ENCODE data around the gene P2RX1. TPM values are rescaled to one million over a fixed set of nuclear protein-coding genes. Genes with fewer than 3 reads are reported as not detected.
A peak's percentile ranks its signal among the peaks of the same experiment; 100 is the strongest.

Gene P2RX1
- total and polyA plus RNA-seq, 12 donors, result 0.42 to 8.6 (median 1.1) TPM

GRCh38 chr17:3937359-3937758 lies 21.1 kb upstream of the P2RX1 start:
- intact Hi-C loops (cut with DNase I), result no loop called here
- no peaks in the 10 kb centered on the region for H3K4me1 ChIP-seq (replicated peaks in 1 of 2)
- H3K27me3 ChIP-seq, result no peaks in the 10 kb centered on the region
- 94 to 98% (median 95%) methylated on average over 17 of the region's 17 CpGs for WGBS, 4 donors
- DNase-seq, result no peak
- no peaks in the 10 kb centered on the region for H3K9me3 ChIP-seq (replicated peaks in 1 of 3)
- no peaks in the 10 kb centered on the region for H3K36me3 ChIP-seq (replicated peaks in 1 of 2)
- no peak overlapping the region for H3K4me3 ChIP-seq
- TF ChIP-seq, protein P1, sequence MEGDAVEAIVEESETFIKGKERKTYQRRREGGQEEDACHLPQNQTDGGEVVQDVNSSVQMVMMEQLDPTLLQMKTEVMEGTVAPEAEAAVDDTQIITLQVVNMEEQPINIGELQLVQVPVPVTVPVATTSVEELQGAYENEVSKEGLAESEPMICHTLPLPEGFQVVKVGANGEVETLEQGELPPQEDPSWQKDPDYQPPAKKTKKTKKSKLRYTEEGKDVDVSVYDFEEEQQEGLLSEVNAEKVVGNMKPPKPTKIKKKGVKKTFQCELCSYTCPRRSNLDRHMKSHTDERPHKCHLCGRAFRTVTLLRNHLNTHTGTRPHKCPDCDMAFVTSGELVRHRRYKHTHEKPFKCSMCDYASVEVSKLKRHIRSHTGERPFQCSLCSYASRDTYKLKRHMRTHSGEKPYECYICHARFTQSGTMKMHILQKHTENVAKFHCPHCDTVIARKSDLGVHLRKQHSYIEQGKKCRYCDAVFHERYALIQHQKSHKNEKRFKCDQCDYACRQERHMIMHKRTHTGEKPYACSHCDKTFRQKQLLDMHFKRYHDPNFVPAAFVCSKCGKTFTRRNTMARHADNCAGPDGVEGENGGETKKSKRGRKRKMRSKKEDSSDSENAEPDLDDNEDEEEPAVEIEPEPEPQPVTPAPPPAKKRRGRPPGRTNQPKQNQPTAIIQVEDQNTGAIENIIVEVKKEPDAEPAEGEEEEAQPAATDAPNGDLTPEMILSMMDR (IDR thresholded peaks at IDR 0.05), result no peak
- no peak for TF ChIP-seq POLR2A (IDR thresholded peaks at IDR 0.05)
- H3K27ac ChIP-seq, result no peak overlapping the region

DNA sequence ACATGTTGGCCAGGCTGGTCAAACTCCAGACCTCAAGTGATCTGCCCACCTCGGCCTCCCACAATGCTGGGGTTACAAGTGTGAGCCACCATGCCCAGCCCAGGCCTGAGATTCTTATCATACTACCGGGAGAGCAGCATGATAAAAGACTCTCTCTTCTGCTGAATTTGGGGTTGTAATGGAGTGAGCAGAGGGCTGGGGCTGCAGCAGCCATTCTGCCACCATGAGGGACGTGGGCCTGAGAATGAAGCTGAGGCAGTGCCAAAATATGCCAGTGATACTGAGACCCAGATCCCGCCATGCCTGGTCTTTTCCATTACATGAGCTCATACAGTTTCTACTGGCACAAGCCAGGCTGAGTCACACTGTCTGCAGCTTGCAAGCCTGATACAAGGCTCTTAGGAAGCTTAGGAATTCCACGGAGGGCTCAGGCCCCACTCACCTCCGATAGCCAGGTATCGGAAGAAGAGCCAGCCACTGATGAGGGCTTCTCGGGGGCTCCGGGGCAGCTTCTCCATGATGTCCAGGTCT lies 19.6 kb upstream of the P2RX1 start:
- Histone ChIP-seq H3K27me3 (no peaks in the 10 kb centered on the region), H3K4me1 (replicated peaks in 1 of 2) (no peaks in the 10 kb centered on the region), H3K4me3 (no peak overlapping the region), H3K36me3 (replicated peaks in 1 of 2) (no peaks in the 10 kb centered on the region), H3K27ac (no peak overlapping the region), H3K9me3 (replicated peaks in 1 of 3) (no peaks in the 10 kb centered on the region)
- DNase-seq, result peak in 6 of 7 donors; percentile 65 to 84 (median 76)
- WGBS, 4 donors, result 75 to 91% (median 83%) methylated on average over 3 to 9 of the region's 9 CpGs
- intact Hi-C loops (cut with DNase I), result loop anchor here in 1 of 2 donors (2.0 kb wide), 1 partner anchor 69 kb away; no protein-coding TSS in a partner anchor
- TF ChIP-seq, protein P1 (IDR thresholded peaks at IDR 0.05), result no peak
- no peak for TF ChIP-seq POLR2A (IDR thresholded peaks at IDR 0.05)

- no peak for TF ChIP-seq POLR2A (IDR thresholded peaks at IDR 0.05)
- TF ChIP-seq, protein P1 (IDR thresholded peaks at IDR 0.05), result peak; percentile 57 to 81 (median 73)
- H3K4me3 ChIP-seq, result no peak overlapping the region
- no peaks in the 10 kb centered on the region for H3K4me1 ChIP-seq (replicated peaks in 1 of 2)
- H3K27me3 ChIP-seq, result no peaks in the 10 kb centered on the region
- WGBS, 4 donors, result 17 to 21% (median 20%) methylated on average over 3 to 10 of the region's 10 CpGs
- H3K9me3 ChIP-seq (replicated peaks in 1 of 3), result no peaks in the 10 kb centered on the region
- no peak overlapping the region for H3K27ac ChIP-seq
- intact Hi-C loops (cut with DNase I), result loop anchor here in 1 of 2 donors (2.0 kb wide), 1 partner anchor 70 kb away; no protein-coding TSS in a partner anchor
- H3K36me3 ChIP-seq (replicated peaks in 1 of 2), result no peaks in the 10 kb centered on the region
- peak; percentile 74 to 91 (median 85) for DNase-seq
Measured at GRCh38 chr17:3935140-3935542, 18.9 kb upstream of the P2RX1 start.

DNA sequence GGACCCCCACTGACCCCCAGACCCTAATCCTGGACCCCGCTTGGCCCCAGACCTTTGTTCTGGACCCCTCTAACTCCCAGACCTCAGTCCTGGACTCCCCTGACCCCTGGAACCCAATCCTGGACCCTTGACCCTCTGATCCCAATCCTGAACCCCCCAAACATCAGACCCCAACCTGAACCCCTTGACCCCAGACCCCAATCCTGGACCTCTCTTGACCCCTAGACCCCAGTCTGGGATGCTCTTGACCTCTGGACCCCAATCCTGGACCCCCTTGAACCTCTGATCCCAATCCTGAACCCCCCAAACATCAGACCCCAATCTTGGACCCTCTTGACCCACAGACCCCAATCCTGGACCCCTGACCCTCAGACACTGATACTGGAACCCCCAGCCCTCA lies 13.5 kb upstream of the P2RX1 start:
- DNase-seq, result no peak
- no peaks in the 10 kb centered on the region for H3K27me3 ChIP-seq
- no peaks in the 10 kb centered on the region for H3K4me1 ChIP-seq (replicated peaks in 1 of 2)
- H3K4me3 ChIP-seq, result no peak overlapping the region
- TF ChIP-seq POLR2A (IDR thresholded peaks at IDR 0.05), result no peak
- TF ChIP-seq, protein P1 (IDR thresholded peaks at IDR 0.05), result no peak
- intact Hi-C loops (cut with DNase I), result no loop called here
- no peaks in the 10 kb centered on the region for H3K9me3 ChIP-seq (replicated peaks in 1 of 3)
- H3K27ac ChIP-seq, result no peak overlapping the region
- 77 to 90% (median 85%) methylated on average over 1 of the region's 1 CpG for WGBS, 4 donors
- H3K36me3 ChIP-seq (replicated peaks in 1 of 2), result no peaks in the 10 kb centered on the region
